ENCODE data around the gene LIN7C.

The LIN7C gene

GRCh38 chr11:27506200-27507182 is at the start of gene LIN7C:
Gene LIN7C (minus strand): TSS chr11:27506769. CDS start chr11:27506752, 17 bp downstream.
- in situ Hi-C loops (cut with HindIII; ENCODE audit: low pct_unique_long_range_greater_than_20kb, low sequenced_read_pairs), result no loop called here
- no peak for TF ChIP-seq JUND (IDR thresholded peaks at IDR 0.05; ENCODE audit: low read depth)
- peak; percentile 80 to 98 for DNase-seq (ENCODE audit: low read depth in 1 of 2, low spot score in 1 of 2)

GRCh38 chr11:27555264-27555663 is 48.7 kb upstream of the LIN7C start:
- TF ChIP-seq JUND (IDR thresholded peaks at IDR 0.05; ENCODE audit: low read depth), result no peak
- in situ Hi-C loops (cut with HindIII; ENCODE audit: low pct_unique_long_range_greater_than_20kb, low sequenced_read_pairs), result no loop called here
- no peak for DNase-seq (ENCODE audit: low read depth in 1 of 2, low spot score in 1 of 2)

- no peak for TF ChIP-seq JUND (IDR thresholded peaks at IDR 0.05; ENCODE audit: low read depth)
- in situ Hi-C loops (cut with HindIII; ENCODE audit: low pct_unique_long_range_greater_than_20kb, low sequenced_read_pairs), result no loop called here
- DNase-seq (ENCODE audit: low read depth in 1 of 2, low spot score in 1 of 2), result no peak
These were observed 46.6 kb upstream of the LIN7C start for GRCh38 chr11:27553186-27553585.

GRCh38 chr11:27552341-27552740 is 45.8 kb upstream of the LIN7C start:
- in situ Hi-C loops (cut with HindIII; ENCODE audit: low pct_unique_long_range_greater_than_20kb, low sequenced_read_pairs), result no loop called here
- DNase-seq (ENCODE audit: low read depth in 1 of 2, low spot score in 1 of 2), result no peak
- TF ChIP-seq JUND (IDR thresholded peaks at IDR 0.05; ENCODE audit: low read depth), result no peak

- no peak for TF ChIP-seq JUND (IDR thresholded peaks at IDR 0.05; ENCODE audit: low read depth)
- DNase-seq (ENCODE audit: low read depth in 1 of 2, low spot score in 1 of 2), result no peak
- in situ Hi-C loops (cut with HindIII; ENCODE audit: low pct_unique_long_range_greater_than_20kb, low sequenced_read_pairs), result no loop called here
These were observed 44.6 kb upstream of the LIN7C start for GRCh38 chr11:27551127-27551526.

GRCh38 chr11:27545946-27546345 is 39.4 kb upstream of the LIN7C start:
- in situ Hi-C loops (cut with HindIII; ENCODE audit: low pct_unique_long_range_greater_than_20kb, low sequenced_read_pairs), result no loop called here
- no peak for TF ChIP-seq JUND (IDR thresholded peaks at IDR 0.05; ENCODE audit: low read depth)
- no peak for DNase-seq (ENCODE audit: low read depth in 1 of 2, low spot score in 1 of 2)

GRCh38 chr11:27545035-27545434 is 38.5 kb upstream of the LIN7C start:
- no peak for DNase-seq (ENCODE audit: low read depth in 1 of 2, low spot score in 1 of 2)
- no peak for TF ChIP-seq JUND (IDR thresholded peaks at IDR 0.05; ENCODE audit: low read depth)

GRCh38 chr11:27541790-27542189 is 35.2 kb upstream of the LIN7C start:
- DNase-seq (ENCODE audit: low read depth in 1 of 2, low spot score in 1 of 2), result no peak
- TF ChIP-seq JUND (IDR thresholded peaks at IDR 0.05; ENCODE audit: low read depth), result no peak
- in situ Hi-C loops (cut with HindIII; ENCODE audit: low pct_unique_long_range_greater_than_20kb, low sequenced_read_pairs), result no loop called here

More at GRCh38 chr11:27545035-27545434, 38.5 kb upstream of the LIN7C start:
- in situ Hi-C loops (cut with HindIII; ENCODE audit: low pct_unique_long_range_greater_than_20kb, low sequenced_read_pairs), result no loop called here

GRCh38 chr11:27540051-27540450 is 33.5 kb upstream of the LIN7C start:
- no peak for DNase-seq (ENCODE audit: low read depth in 1 of 2, low spot score in 1 of 2)
- TF ChIP-seq JUND (IDR thresholded peaks at IDR 0.05; ENCODE audit: low read depth), result no peak
- in situ Hi-C loops (cut with HindIII; ENCODE audit: low pct_unique_long_range_greater_than_20kb, low sequenced_read_pairs), result no loop called here

GRCh38 chr11:27535103-27535502 is 28.5 kb upstream of the LIN7C start:
- no peak for TF ChIP-seq JUND (IDR thresholded peaks at IDR 0.05; ENCODE audit: low read depth)
- DNase-seq (ENCODE audit: low read depth in 1 of 2, low spot score in 1 of 2), result no peak
- in situ Hi-C loops (cut with HindIII; ENCODE audit: low pct_unique_long_range_greater_than_20kb, low sequenced_read_pairs), result no loop called here

GRCh38 chr11:27532652-27533325 is 26.2 kb upstream of the LIN7C start:
- in situ Hi-C loops (cut with HindIII; ENCODE audit: low pct_unique_long_range_greater_than_20kb, low sequenced_read_pairs), result no loop called here
- TF ChIP-seq JUND (IDR thresholded peaks at IDR 0.05; ENCODE audit: low read depth), result no peak
- no peak for DNase-seq (ENCODE audit: low read depth in 1 of 2, low spot score in 1 of 2)

- no peak for TF ChIP-seq JUND (IDR thresholded peaks at IDR 0.05; ENCODE audit: low read depth)
- in situ Hi-C loops (cut with HindIII; ENCODE audit: low pct_unique_long_range_greater_than_20kb, low sequenced_read_pairs), result no loop called here
These were observed 22.1 kb upstream of the LIN7C start for GRCh38 chr11:27528712-27529111.

GRCh38 chr11:27526535-27526934 is 20.0 kb upstream of the LIN7C start:
- in situ Hi-C loops (cut with HindIII; ENCODE audit: low pct_unique_long_range_greater_than_20kb, low sequenced_read_pairs), result no loop called here
- DNase-seq (ENCODE audit: low read depth in 1 of 2, low spot score in 1 of 2), result no peak
- TF ChIP-seq JUND (IDR thresholded peaks at IDR 0.05; ENCODE audit: low read depth), result no peak

More at GRCh38 chr11:27528712-27529111, 22.1 kb upstream of the LIN7C start:
- DNase-seq (ENCODE audit: low read depth in 1 of 2, low spot score in 1 of 2), result no peak
